Smooth muscle cell (in vitro differentiated cells): ENCODE measurements around the gene KDSR. TPM values are rescaled to one million over a fixed set of nuclear protein-coding genes. Genes with fewer than 3 reads are reported as not detected.

Source experiments
- DNase-seq: peaks from one replicate; lab custom pipeline; 2025; ENCODE audit not compliant: unreplicated experiment; lab: John Stamatoyannopoulos, UW
- H2AFZ ChIP-seq: fragments of 200-600 bp; sonication (generic); 2 replicates; pipeline ENCODE4 v1.6.0; 2016; ENCODE audit warnings: antibody characterized with exemption, low read depth, mild to moderate bottlenecking
- H3F3A ChIP-seq: fragments of 200-600 bp; sonication (generic); 2 replicates; pipeline ENCODE4 v1.6.0; 2017; ENCODE audit warnings: antibody characterized with exemption, low read depth
- H3K27ac ChIP-seq: fragments of 200-600 bp; sonication (generic); 2 replicates; pipeline ENCODE4 v1.5.1; 2016; ENCODE audit warnings: low read depth, mild to moderate bottlenecking
- H3K27me3 ChIP-seq: fragments of 200-600 bp; sonication (generic); 2 replicates; pipeline ENCODE4 v1.6.1; 2016; ENCODE audit warnings: low read depth, mild to moderate bottlenecking
- H3K36me3 ChIP-seq: fragments of 200-600 bp; sonication (generic); 2 replicates; pipeline ENCODE4 v1.5.1; 2016; ENCODE audit warnings: low read depth
- H3K4me1 ChIP-seq: fragments of 200-600 bp; sonication (generic); 2 replicates; pipeline ENCODE4 v1.5.1; 2016; ENCODE audit warnings: low read depth
- H3K4me2 ChIP-seq: fragments of 200-600 bp; sonication (generic); 2 replicates; pipeline ENCODE4 v1.6.0; 2016; ENCODE audit warnings: mild to moderate bottlenecking
- H3K4me3 ChIP-seq: fragments of 200-600 bp; sonication (generic); 2 replicates; pipeline ENCODE4 v1.5.1; 2016; ENCODE audit warnings: mild to moderate bottlenecking
- H3K79me2 ChIP-seq: fragments of 200-600 bp; sonication (generic); 2 replicates; pipeline ENCODE4 v1.6.0; 2016; ENCODE audit warnings: low read depth, mild to moderate bottlenecking
- H3K9ac ChIP-seq: fragments of 200-600 bp; sonication (generic); 2 replicates; pipeline ENCODE4 v1.6.0; 2016; ENCODE audit warnings: low read depth
- H3K9me3 ChIP-seq: fragments of 200-600 bp; sonication (generic); replicated peaks from 2 replicates; pipeline ENCODE4 v1.5.1; 2016; ENCODE audit warnings: low read depth
- H4K20me1 ChIP-seq: fragments of 200-600 bp; sonication (generic); 2 replicates; pipeline ENCODE4 v1.6.0; 2016; ENCODE audit warnings: low read depth
- WGBS: methylation state at CpG from one replicate; pipeline ENCODE4 v1.1.7; 2016; ENCODE audit warnings: low lambda C conversion rate; 5-methylcytosine and 5-hydroxymethylcytosine counted together
- polyA plus RNA-seq: library from polyadenylated mRNA; unstranded; fragments of >200 nt; fragmentation: Nextera tagmentation; extraction: Ambion mirVana; gene quantifications from 2 replicates; pipeline ENCODE4 v1.2.1, GENCODE V29; 2016
- total RNA-seq: library from RNA; depleted of rRNA; stranded (reverse); fragments of >200 nt; gene quantifications from 2 replicates; pipeline ENCODE4 v1.2.3, GENCODE V29; 2014
- TF ChIP-seq, protein P1 (sequence below): fragments of 200-600 bp; sonication (generic); IDR thresholded peaks from 2 replicates; pipeline ENCODE4 v1.5.1; 2017; ENCODE audit warnings: borderline replicate concordance, mild to moderate bottlenecking, antibody characterized with exemption; ENCODE audit not compliant: insufficient read depth, poor library complexity, severe bottlenecking

KDSR gene
- total and polyA plus RNA-seq, 2 experiments from 2014 or later = 34.5 to 47.4 TPM

DNA sequence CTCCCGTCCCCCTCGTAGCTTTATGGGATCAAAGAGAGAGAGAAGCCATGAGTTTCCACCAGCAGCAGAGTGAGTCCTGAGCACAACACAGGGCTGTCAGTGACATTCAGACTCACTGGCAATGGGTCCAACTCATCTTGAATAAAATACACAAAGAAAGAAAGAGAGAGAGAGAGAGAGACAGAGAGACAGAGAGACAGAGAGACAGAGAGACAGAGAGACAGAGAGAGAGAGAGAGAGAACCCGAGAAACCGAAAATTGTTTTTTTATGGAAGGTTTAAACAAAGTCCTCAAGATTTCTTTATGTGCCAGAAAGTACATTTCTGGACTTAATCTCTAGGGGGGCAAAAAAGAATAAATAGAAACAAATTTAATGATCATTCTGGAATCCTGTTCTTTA is 35.9 kb downstream of the KDSR start:
- no peak overlapping the region for H3K4me2 ChIP-seq
- H4K20me1 ChIP-seq = no peaks in the 10 kb centered on the region
- no peak overlapping the region for H3K27ac ChIP-seq
- H2AFZ ChIP-seq = no peak overlapping the region
- no peaks in the 10 kb centered on the region for H3K4me1 ChIP-seq
- H3K27me3 ChIP-seq = no peaks in the 10 kb centered on the region
- no peaks in the 10 kb centered on the region for H3F3A ChIP-seq
- no peaks in the 10 kb centered on the region for H3K9me3 ChIP-seq
- H3K9ac ChIP-seq = no peak overlapping the region
- DNase-seq = no peak
- H3K36me3 ChIP-seq = no peaks in the 10 kb centered on the region
- H3K79me2 ChIP-seq = no peaks in the 10 kb centered on the region
- WGBS = 93% methylated on average over 4 of the region's 4 CpGs
- TF ChIP-seq, protein P1, sequence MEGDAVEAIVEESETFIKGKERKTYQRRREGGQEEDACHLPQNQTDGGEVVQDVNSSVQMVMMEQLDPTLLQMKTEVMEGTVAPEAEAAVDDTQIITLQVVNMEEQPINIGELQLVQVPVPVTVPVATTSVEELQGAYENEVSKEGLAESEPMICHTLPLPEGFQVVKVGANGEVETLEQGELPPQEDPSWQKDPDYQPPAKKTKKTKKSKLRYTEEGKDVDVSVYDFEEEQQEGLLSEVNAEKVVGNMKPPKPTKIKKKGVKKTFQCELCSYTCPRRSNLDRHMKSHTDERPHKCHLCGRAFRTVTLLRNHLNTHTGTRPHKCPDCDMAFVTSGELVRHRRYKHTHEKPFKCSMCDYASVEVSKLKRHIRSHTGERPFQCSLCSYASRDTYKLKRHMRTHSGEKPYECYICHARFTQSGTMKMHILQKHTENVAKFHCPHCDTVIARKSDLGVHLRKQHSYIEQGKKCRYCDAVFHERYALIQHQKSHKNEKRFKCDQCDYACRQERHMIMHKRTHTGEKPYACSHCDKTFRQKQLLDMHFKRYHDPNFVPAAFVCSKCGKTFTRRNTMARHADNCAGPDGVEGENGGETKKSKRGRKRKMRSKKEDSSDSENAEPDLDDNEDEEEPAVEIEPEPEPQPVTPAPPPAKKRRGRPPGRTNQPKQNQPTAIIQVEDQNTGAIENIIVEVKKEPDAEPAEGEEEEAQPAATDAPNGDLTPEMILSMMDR = no peak
- H3K4me3 ChIP-seq = no peak overlapping the region

DNA sequence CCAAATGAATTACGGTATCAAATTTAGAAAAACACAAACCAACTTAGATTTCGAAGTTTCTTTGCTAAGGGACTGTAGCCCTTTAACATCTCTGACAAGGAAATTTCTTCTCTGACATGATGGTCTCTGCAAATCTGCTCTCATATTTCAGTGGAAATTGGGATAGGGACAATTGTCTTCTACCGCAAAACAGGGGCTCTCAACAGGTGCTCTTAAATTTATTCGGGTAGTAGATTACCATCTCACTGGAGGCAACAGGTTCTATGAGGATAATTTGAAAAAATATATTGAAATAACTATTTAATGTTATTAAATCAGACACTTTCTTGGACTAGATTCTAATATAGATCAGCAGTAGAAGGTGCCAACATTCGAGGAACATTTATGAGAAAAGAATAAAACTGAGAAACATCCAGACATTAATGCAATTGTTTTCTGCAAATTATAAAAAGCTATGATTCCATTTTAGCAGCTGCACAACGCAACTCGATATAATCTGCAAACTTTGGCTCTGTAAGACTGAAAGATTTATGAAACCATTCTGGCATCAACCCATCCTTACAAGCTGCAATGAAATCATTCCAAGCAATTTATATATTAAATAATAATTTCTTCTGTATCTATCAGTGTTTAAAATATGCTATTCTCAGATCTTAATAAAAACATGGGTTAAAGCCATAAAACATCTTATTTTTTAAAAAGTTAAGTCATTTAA is 37.4 kb downstream of the KDSR start:
- no peaks in the 10 kb centered on the region for H3K27me3 ChIP-seq
- 97% methylated on average over 7 of the region's 7 CpGs for WGBS
- TF ChIP-seq, protein P1 = no peak
- no peaks in the 10 kb centered on the region for H3F3A ChIP-seq
- no peak for DNase-seq
- no peak overlapping the region for H3K27ac ChIP-seq
- H3K9ac ChIP-seq = no peak overlapping the region
- H3K4me1 ChIP-seq = no peaks in the 10 kb centered on the region
- no peak overlapping the region for H3K4me2 ChIP-seq
- H4K20me1 ChIP-seq = no peaks in the 10 kb centered on the region
- H2AFZ ChIP-seq = no peak overlapping the region
- H3K4me3 ChIP-seq = no peak overlapping the region
- no peaks in the 10 kb centered on the region for H3K79me2 ChIP-seq
- H3K9me3 ChIP-seq = no peaks in the 10 kb centered on the region
- no peaks in the 10 kb centered on the region for H3K36me3 ChIP-seq

DNA sequence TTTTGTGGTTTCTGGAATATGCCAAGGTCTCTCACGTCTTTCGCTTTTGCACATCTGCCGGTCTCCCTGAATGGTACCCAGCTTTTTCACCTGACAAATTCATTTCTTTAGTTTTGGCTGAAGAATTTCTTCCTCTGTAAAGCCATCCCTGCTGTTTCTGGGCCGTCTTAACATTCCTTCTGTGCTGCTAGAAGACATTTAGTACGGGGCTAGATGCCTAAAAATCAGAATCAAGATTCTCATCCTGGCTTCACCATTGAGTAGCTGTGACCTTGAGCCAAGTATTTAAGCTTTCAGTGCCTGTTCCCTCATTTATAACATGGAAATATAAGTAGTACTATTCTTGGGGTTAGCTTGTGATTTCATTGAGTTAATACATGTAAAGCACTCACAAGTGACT is 41.0 kb downstream of the KDSR start:
- Histone ChIP-seq H3K79me2 (no peaks in the 10 kb centered on the region), H4K20me1 (no peaks in the 10 kb centered on the region), H3K4me2 (no peak overlapping the region), H3K4me1 (no peaks in the 10 kb centered on the region), H3K36me3 (no peaks in the 10 kb centered on the region), H3K4me3 (no peak overlapping the region), H3K9ac (no peak overlapping the region), H2AFZ (no peak overlapping the region), H3F3A (peaks cover 5% of the 10 kb centered on the region), H3K27ac (no peak overlapping the region), H3K27me3 (no peaks in the 10 kb centered on the region), H3K9me3 (no peaks in the 10 kb centered on the region)
- 90% methylated on average over 5 of the region's 5 CpGs for WGBS
- DNase-seq = no peak
- TF ChIP-seq, protein P1 = no peak
